GM12878 (cell line): ENCODE results near the gene ALG8. TPM values are rescaled to one million over a fixed set of nuclear protein-coding genes. Genes with fewer than 3 reads are reported as not detected.

Experiments
- ATAC-seq: fragments of 200-7000 bp; cut with Tn5 transposase; 3 replicates; pipeline ENCODE4 v1.9.1; 2020; ENCODE audit warnings: mild to moderate bottlenecking, moderate library complexity
- BruUV-seq: library from RNA; stranded (reverse); fragments of 400-500 nt; replicated peaks from 2 replicates; lab custom pipeline; 2021; lab: Mats Ljungman, UMichigan
- CTCF ChIA-PET: fragments of 300-600 bp; sonication (Branson Sonifier 250); formaldehyde crosslinking; extraction: SDS; loops from one replicate; lab custom pipeline; 2021; ENCODE audit warnings: inconsistent platforms; lab: Yijun Ruan, JAX
- POLR2A ChIA-PET: fragments of 350-600 bp; formaldehyde crosslinking; extraction: SDS; loops from one replicate; lab custom pipeline; 2021; ENCODE audit warnings: inconsistent platforms; lab: Charles Lee
- RAD21 ChIA-PET: fragments of 300-600 bp; sonication (Branson Sonifier 250); formaldehyde crosslinking; loops from one replicate; lab custom pipeline; 2023; ENCODE audit warnings: antibody characterized with exemption; ENCODE audit not compliant: unreplicated experiment; lab: Charles Lee
- SMC1A ChIA-PET: fragments of 300-600 bp; sonication (Branson Sonifier 250); formaldehyde crosslinking; loops from one replicate; lab custom pipeline; 2023; ENCODE audit not compliant: unreplicated experiment, uncharacterized antibody; lab: Charles Lee
- DNase-seq: peaks from one replicate; pipeline ENCODE4 v3.0.0-alpha.2; 2011; ENCODE audit warnings: low read depth, low spot score
- FAIRE-seq: peaks from 3 replicates; lab custom pipeline; 2011; peaks lifted over from hg19 to GRCh38; lab: Jason Lieb, UNC
- H2AFZ ChIP-seq: 2 replicates; pipeline ENCODE4 v1.6.0; 2011; ENCODE audit warnings: low read depth, low read length, control low read depth; ENCODE audit not compliant: control insufficient read depth
- H3K27ac ChIP-seq: 2 replicates; pipeline ENCODE4 v1.5.1; 2011; ENCODE audit warnings: control low read depth; ENCODE audit not compliant: control insufficient read depth, insufficient read depth
- H3K27me3 ChIP-seq, 2 experiments: replicated peaks in 1 of 2; 2 replicates each; pipeline versions ENCODE4 v1.6.0 to v1.6.1; 2011; ENCODE audit warnings: low read length in 1 of 2; ENCODE audit not compliant: control insufficient read depth in 2 of 2, insufficient read depth in 2 of 2
- H3K36me3 ChIP-seq, 2 experiments: 2 replicates each; pipeline ENCODE4 v1.5.1; 2011; ENCODE audit warnings: low read length in 1 of 2; ENCODE audit not compliant: control insufficient read depth in 2 of 2, insufficient read depth in 2 of 2
- H3K4me1 ChIP-seq: 2 replicates; pipeline ENCODE4 v1.6.1; 2011; ENCODE audit warnings: mild to moderate bottlenecking, low read length, moderate library complexity, mixed read lengths; ENCODE audit not compliant: control insufficient read depth, insufficient read depth
- H3K4me2 ChIP-seq: 2 replicates; pipeline ENCODE4 v1.6.0; 2011; ENCODE audit warnings: control low read depth; ENCODE audit not compliant: control insufficient read depth, insufficient read depth
- H3K4me3 ChIP-seq: fragments of 200-600 bp; sonication (generic); 2 replicates; pipeline ENCODE4 v1.5.1; 2016
- H3K79me2 ChIP-seq: 2 replicates; pipeline ENCODE4 v1.6.0; 2011; ENCODE audit warnings: low read length; ENCODE audit not compliant: control insufficient read depth, insufficient read depth
- H3K9ac ChIP-seq: 2 replicates; pipeline ENCODE4 v1.8.0; 2011; ENCODE audit warnings: low read length, control low read depth, mixed read lengths; ENCODE audit not compliant: control insufficient read depth, insufficient read depth
- H3K9me3 ChIP-seq: replicated peaks from 3 replicates; pipeline ENCODE4 v1.5.1; 2011; ENCODE audit warnings: mild to moderate bottlenecking, low read length; ENCODE audit not compliant: control insufficient read depth, insufficient read depth
- H4K20me1 ChIP-seq: 2 replicates; pipeline ENCODE4 v1.6.0; 2011; ENCODE audit not compliant: control insufficient read depth, insufficient read depth
- BACH1 ChIP-seq: fragments of 450-650 bp; IDR thresholded peaks from 2 replicates; pipeline ENCODE4 v1.6.1; 2017; ENCODE audit warnings: mild to moderate bottlenecking, borderline replicate concordance
- BRCA1 ChIP-seq: IDR thresholded peaks from 2 replicates; pipeline ENCODE4 v1.6.1; 2011; ENCODE audit warnings: low read depth, low read length, improper control_type of control experiment
- IKZF1 ChIP-seq: fragments of 450-650 bp; conservative IDR thresholded peaks from 2 replicates; pipeline ENCODE4 v1.6.1; 2017; ENCODE audit warnings: antibody characterized with exemption, mild to moderate bottlenecking
- MLLT1 ChIP-seq: fragments of 450-650 bp; IDR thresholded peaks from 2 replicates; pipeline ENCODE4 v1.6.1; 2016; ENCODE audit warnings: mild to moderate bottlenecking
- POLR2A ChIP-seq: IDR thresholded peaks from 2 replicates; pipeline ENCODE4 v1.6.1; 2011; ENCODE audit warnings: low read depth, mild to moderate bottlenecking, low read length
- RFX5 ChIP-seq: IDR thresholded peaks from 2 replicates; pipeline ENCODE4 v1.6.1; 2011; ENCODE audit warnings: low read depth, low read length, improper control_type of control experiment
- SPI1 ChIP-seq: IDR thresholded peaks from 2 replicates; pipeline ENCODE4 v1.6.1; 2011; ENCODE audit warnings: low read depth, mild to moderate bottlenecking, low read length, moderate library complexity, borderline replicate concordance; ENCODE audit not compliant: insufficient read depth
- TCF7 ChIP-seq: IDR thresholded peaks from 2 replicates; pipeline ENCODE4 v1.6.1; 2014; ENCODE audit warnings: antibody characterized with exemption, borderline replicate concordance
- WGBS: methylation state at CpG from one replicate; pipeline ENCODE4 v1.1.6; 2016; ENCODE audit warnings: low lambda C conversion rate; ENCODE audit not compliant: insufficient replicate concordance, insufficient coverage; ENCODE audit errors: missing lambda C conversion rate; 5-methylcytosine and 5-hydroxymethylcytosine counted together
- in situ Hi-C: fragments of 300-500 bp; cut with MboI; formaldehyde crosslinking; loops from 9 replicates; pipeline ENCODE4 v1.14.3; 2018; ENCODE audit warnings: mixed read lengths
- intact Hi-C: fragments of 100-400 bp; cut with micrococcal nuclease; formaldehyde crosslinking; loops from one replicate; pipeline ENCODE4 v1.14.2; 2022; ENCODE audit not compliant: unreplicated experiment
- polyA plus RNA-seq, 11 experiments: library from polyadenylated mRNA; depleted of rRNA in 4 of 11; unstranded in 6 of 11; stranded (reverse) in 5 of 11; fragments of >200 nt; fragmentation: Nextera tagmentation in 4 of 11; fragmentation: Illumina TruSeq in 1 of 11; extraction: Ambion mirVana in 4 of 11; extraction: Trizol in 1 of 11; gene quantifications; 1 replicate in 1 of 11; 2 replicates in 10 of 11; pipeline versions ENCODE4 v1.2.1 to v1.2.3, GENCODE V29; 2011 to 2016; ENCODE audit warnings: inconsistent platforms in 2 of 11, missing spikeins in 2 of 11, low read depth in 1 of 11
- total RNA-seq, 4 experiments: library from RNA; depleted of rRNA in 3 of 4; stranded (reverse); fragments of >200 nt in 3 of 4; fragmentation: Illumina TruSeq in 1 of 4; extraction: Trizol in 1 of 4; gene quantifications; 2 replicates each; pipeline versions ENCODE4 v1.2.1 to v1.2.3, GENCODE V29; 2013 to 2021

Gene ALG8
- total and polyA plus RNA-seq, 10 of the 15 experiments (the other 5 are each of a cell fraction or from before 2014, with no cell fraction given) = 45.7 to 105 (median 68.4) TPM

GRCh38 chr11:78054971-78055370 is 84.5 kb downstream of the ALG8 start:
- intact Hi-C loops = no loop called here
- BruUV-seq = no TSS peak

More at GRCh38 chr11:78054971-78055370, 84.5 kb downstream of the ALG8 start:
- H3K36me3 ChIP-seq = no peaks in the 10 kb centered on the region
- no peak for TF ChIP-seq BRCA1
- TF ChIP-seq SPI1 = no peak
- no peak for TF ChIP-seq MLLT1
- TF ChIP-seq IKZF1 = no peak
- TF ChIP-seq POLR2A = no peak
- TF ChIP-seq TCF7 = no peak
- TF ChIP-seq BACH1 = no peak
- no peak for TF ChIP-seq RFX5
- ATAC-seq = no peak
- H3K9me3 ChIP-seq = no peaks in the 10 kb centered on the region
- FAIRE-seq = no peak
- no peak for DNase-seq
- H3K9ac ChIP-seq = no peak overlapping the region
- in situ Hi-C loops = no loop called here
- SMC1A ChIA-PET = interaction anchor here (1.1 to 1.6 kb wide), 2 partner anchors 14 to 17 kb away, joined by 3 read pairs; no protein-coding TSS in a partner anchor
- H3K4me3 ChIP-seq = no peak overlapping the region
- no peak overlapping the region for H2AFZ ChIP-seq
- H3K4me1 ChIP-seq = no peaks in the 10 kb centered on the region
- CTCF ChIA-PET = interaction anchor here (1.1 to 1.2 kb wide), 2 partner anchors 9 to 11 kb away, joined by 3 to 4 read pairs; no protein-coding TSS in a partner anchor
- no peaks in the 10 kb centered on the region for H4K20me1 ChIP-seq
- POLR2A ChIA-PET = no interaction called here
- RAD21 ChIA-PET = no interaction called here
- H3K4me2 ChIP-seq = no peak overlapping the region
- 61% methylated on average over 4 of the region's 4 CpGs for WGBS
- H3K27ac ChIP-seq = no peak overlapping the region
- H3K27me3 ChIP-seq = no peaks in the 10 kb centered on the region
- H3K79me2 ChIP-seq = no peaks in the 10 kb centered on the region
